Measurements from ENCODE around the gene SEPTIN2.

GRCh38 chr2:241291153-241291552, 24.6 kb upstream of the SEPTIN2 start:
- TF ChIP-seq POLR2A (IDR thresholded peaks at IDR 0.05) (no peak), POLR2AphosphoS5 (IDR thresholded peaks at IDR 0.05) (no peak)
